ENCODE results near the gene HSD11B1.
A peak's percentile ranks its signal among the peaks of the same experiment; 100 is the strongest.

The HSD11B1 gene

GRCh38 chr1:209777587-209777986 is 72.9 kb downstream of the HSD11B1 start:
- Histone ChIP-seq H3K79me2 (ENCODE audit: insufficient read depth, low read depth) (no peaks in the 10 kb centered on the region), H3K4me2 (no peak overlapping the region), H3K4me1 (ENCODE audit: low read depth, poor library complexity, severe bottlenecking) (peaks cover 18% of the 10 kb centered on the region), H4K20me1 (ENCODE audit: insufficient read depth) (no peaks in the 10 kb centered on the region), H3K9ac (no peak overlapping the region), H3K4me3 (IDR thresholded peaks at IDR 0.05; ENCODE audit: insufficient read depth, low read depth, low read length) (no peak overlapping the region), H3K27ac (no peak overlapping the region), H2AFZ (ENCODE audit: low read depth) (no peak overlapping the region), H3K36me3 (ENCODE audit: insufficient read depth) (peaks cover 4% of the 10 kb centered on the region; the same call in 1 of the 2 replicates), H3K27me3 (ENCODE audit: insufficient read depth, low read depth) (no peaks in the 10 kb centered on the region)
- TF ChIP-seq CTCF (conservative IDR thresholded peaks at IDR 0.05; ENCODE audit: low read depth, low read length), result no peak

GRCh38 chr1:209778102-209778501 is 73.5 kb downstream of the HSD11B1 start:
- Histone ChIP-seq H3K36me3 (ENCODE audit: insufficient read depth) (peaks cover 3% of the 10 kb centered on the region; the same call in 1 of the 2 replicates), H3K27ac (no peak overlapping the region), H3K9ac (no peak overlapping the region), H4K20me1 (ENCODE audit: insufficient read depth) (no peaks in the 10 kb centered on the region), H3K4me2 (no peak overlapping the region), H3K4me3 (IDR thresholded peaks at IDR 0.05; ENCODE audit: insufficient read depth, low read depth, low read length) (no peak overlapping the region), H3K27me3 (ENCODE audit: insufficient read depth, low read depth) (no peaks in the 10 kb centered on the region), H3K4me1 (ENCODE audit: low read depth, poor library complexity, severe bottlenecking) (peaks cover 18% of the 10 kb centered on the region), H2AFZ (ENCODE audit: low read depth) (no peak overlapping the region), H3K79me2 (ENCODE audit: insufficient read depth, low read depth) (no peaks in the 10 kb centered on the region)
- TF ChIP-seq CTCF (conservative IDR thresholded peaks at IDR 0.05; ENCODE audit: low read depth, low read length), result no peak

- no peak for TF ChIP-seq CTCF (conservative IDR thresholded peaks at IDR 0.05; ENCODE audit: low read depth, low read length)
- Histone ChIP-seq H3K79me2 (ENCODE audit: insufficient read depth, low read depth) (peaks cover 9% of the 10 kb centered on the region; the same call in 1 of the 2 replicates), H3K27ac (no peak overlapping the region), H3K4me3 (IDR thresholded peaks at IDR 0.05; ENCODE audit: insufficient read depth, low read depth, low read length) (no peak overlapping the region), H3K36me3 (ENCODE audit: insufficient read depth) (no peaks in the 10 kb centered on the region; the same call in 1 of the 2 replicates), H3K27me3 (ENCODE audit: insufficient read depth, low read depth) (no peaks in the 10 kb centered on the region), H2AFZ (ENCODE audit: low read depth) (no peak overlapping the region), H3K9ac (no peak overlapping the region), H4K20me1 (ENCODE audit: insufficient read depth) (no peaks in the 10 kb centered on the region), H3K4me1 (ENCODE audit: low read depth, poor library complexity, severe bottlenecking) (peaks cover 20% of the 10 kb centered on the region), H3K4me2 (no peak overlapping the region)
These were observed 75.6 kb downstream of the HSD11B1 start for GRCh38 chr1:209780268-209780667.

GRCh38 chr1:209783386-209783785 is 78.7 kb downstream of the HSD11B1 start:
- Histone ChIP-seq H3K27ac (no peak overlapping the region), H3K4me1 (ENCODE audit: low read depth, poor library complexity, severe bottlenecking) (peaks cover 21% of the 10 kb centered on the region), H3K79me2 (ENCODE audit: insufficient read depth, low read depth) (peaks cover 9% of the 10 kb centered on the region; the same call in 1 of the 2 replicates), H3K27me3 (ENCODE audit: insufficient read depth, low read depth) (no peaks in the 10 kb centered on the region), H3K9ac (no peak overlapping the region; the same call in 1 of the 2 replicates), H3K4me2 (peak overlapping the region; percentile 75; the same call in 1 of the 2 replicates), H3K36me3 (ENCODE audit: insufficient read depth) (no peaks in the 10 kb centered on the region), H3K4me3 (IDR thresholded peaks at IDR 0.05; ENCODE audit: insufficient read depth, low read depth, low read length) (peak overlapping the region; percentile 99), H2AFZ (ENCODE audit: low read depth) (no peak overlapping the region), H4K20me1 (ENCODE audit: insufficient read depth) (no peaks in the 10 kb centered on the region)
- no peak for TF ChIP-seq CTCF (conservative IDR thresholded peaks at IDR 0.05; ENCODE audit: low read depth, low read length)

All from KMS-11 (cell line).